NCI-H1048 (cell line): Measurements from ENCODE around the gene KMT2B.

ENCODE experiments used
- DNase-seq: peaks from one replicate; lab custom pipeline; 2025; lab: John Stamatoyannopoulos, UW

Gene KMT2B

GRCh38 chr19:35780058-35780457 lies 62.3 kb downstream of the KMT2B start:
- no peak for DNase-seq

- no peak for DNase-seq
These were observed 62.9 kb downstream of the KMT2B start for GRCh38 chr19:35780717-35781116.

- DNase-seq: no peak
These were observed 63.8 kb downstream of the KMT2B start for GRCh38 chr19:35781650-35782049.

- no peak for DNase-seq
These were observed 64.8 kb downstream of the KMT2B start for GRCh38 chr19:35782589-35782988.

GRCh38 chr19:35783469-35784434 lies 65.9 kb downstream of the KMT2B start:
- DNase-seq: no peak

- no peak for DNase-seq
These were observed 66.9 kb downstream of the KMT2B start for GRCh38 chr19:35784503-35785338.

- no peak for DNase-seq
These were observed 67.5 kb downstream of the KMT2B start for GRCh38 chr19:35785339-35785627.

- no peak for DNase-seq
These were observed 68.7 kb downstream of the KMT2B start for GRCh38 chr19:35786299-35787160.

GRCh38 chr19:35787227-35787799 lies 69.5 kb downstream of the KMT2B start:
- no peak for DNase-seq
